ENCODE results near the gene KRT4. TPM values are rescaled to one million over a fixed set of nuclear protein-coding genes. Genes with fewer than 3 reads are reported as not detected.

KRT4 gene
- total and polyA plus RNA-seq, 2 experiments from 2014 or later: 4.2 to 8.7 TPM

DNA sequence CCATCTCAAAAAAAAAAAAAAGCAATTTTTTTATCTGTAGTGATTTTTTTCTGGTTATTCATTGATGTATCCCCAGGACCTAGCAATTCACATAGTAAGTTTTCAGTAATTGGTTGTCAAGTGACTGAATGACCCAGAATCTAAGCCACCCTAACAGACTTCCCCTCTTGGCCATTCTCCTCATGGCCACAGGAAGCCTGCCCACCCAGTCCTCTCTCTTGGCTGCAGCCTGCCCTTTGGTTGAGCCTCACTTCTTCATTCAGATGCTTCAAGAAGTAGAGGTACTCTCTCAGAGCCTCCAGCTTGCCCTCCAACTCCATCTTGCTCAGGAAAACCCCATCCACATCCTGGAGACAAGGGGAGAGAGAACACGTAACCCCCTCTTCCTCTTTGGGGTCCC is 32.0 kb upstream of the KRT4 start:
- DNase-seq (ENCODE audit: low spot score): no peak
- H3K9me3 ChIP-seq (ENCODE audit: low read depth): no peaks in the 10 kb centered on the region
- H3K79me2 ChIP-seq: no peaks in the 10 kb centered on the region
- H3K27ac ChIP-seq: no peak overlapping the region
- H3K36me3 ChIP-seq (replicated peaks; ENCODE audit: insufficient read depth, low read depth): no peaks in the 10 kb centered on the region
- H3K4me3 ChIP-seq: no peak overlapping the region
- H2AFZ ChIP-seq: no peak overlapping the region
- H3K9me2 ChIP-seq (replicated peaks; ENCODE audit: insufficient read depth): no peaks in the 10 kb centered on the region
- no peaks in the 10 kb centered on the region for H3K27me3 ChIP-seq
- H4K20me1 ChIP-seq (ENCODE audit: insufficient read depth, poor library complexity, severe bottlenecking): no peaks in the 10 kb centered on the region
- WGBS (ENCODE audit: low lambda C conversion rate, missing lambda C conversion rate): 94% methylated on average over 1 of the region's 1 CpG
- H3K4me2 ChIP-seq: no peak overlapping the region
- no peak for TF ChIP-seq EZH2 (IDR thresholded peaks at IDR 0.05; ENCODE audit: borderline replicate concordance)
- TF ChIP-seq, protein P1, sequence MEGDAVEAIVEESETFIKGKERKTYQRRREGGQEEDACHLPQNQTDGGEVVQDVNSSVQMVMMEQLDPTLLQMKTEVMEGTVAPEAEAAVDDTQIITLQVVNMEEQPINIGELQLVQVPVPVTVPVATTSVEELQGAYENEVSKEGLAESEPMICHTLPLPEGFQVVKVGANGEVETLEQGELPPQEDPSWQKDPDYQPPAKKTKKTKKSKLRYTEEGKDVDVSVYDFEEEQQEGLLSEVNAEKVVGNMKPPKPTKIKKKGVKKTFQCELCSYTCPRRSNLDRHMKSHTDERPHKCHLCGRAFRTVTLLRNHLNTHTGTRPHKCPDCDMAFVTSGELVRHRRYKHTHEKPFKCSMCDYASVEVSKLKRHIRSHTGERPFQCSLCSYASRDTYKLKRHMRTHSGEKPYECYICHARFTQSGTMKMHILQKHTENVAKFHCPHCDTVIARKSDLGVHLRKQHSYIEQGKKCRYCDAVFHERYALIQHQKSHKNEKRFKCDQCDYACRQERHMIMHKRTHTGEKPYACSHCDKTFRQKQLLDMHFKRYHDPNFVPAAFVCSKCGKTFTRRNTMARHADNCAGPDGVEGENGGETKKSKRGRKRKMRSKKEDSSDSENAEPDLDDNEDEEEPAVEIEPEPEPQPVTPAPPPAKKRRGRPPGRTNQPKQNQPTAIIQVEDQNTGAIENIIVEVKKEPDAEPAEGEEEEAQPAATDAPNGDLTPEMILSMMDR (IDR thresholded peaks at IDR 0.05; ENCODE audit: poor library complexity): no peak
- no peaks in the 10 kb centered on the region for H3K4me1 ChIP-seq (ENCODE audit: insufficient read depth)

DNA sequence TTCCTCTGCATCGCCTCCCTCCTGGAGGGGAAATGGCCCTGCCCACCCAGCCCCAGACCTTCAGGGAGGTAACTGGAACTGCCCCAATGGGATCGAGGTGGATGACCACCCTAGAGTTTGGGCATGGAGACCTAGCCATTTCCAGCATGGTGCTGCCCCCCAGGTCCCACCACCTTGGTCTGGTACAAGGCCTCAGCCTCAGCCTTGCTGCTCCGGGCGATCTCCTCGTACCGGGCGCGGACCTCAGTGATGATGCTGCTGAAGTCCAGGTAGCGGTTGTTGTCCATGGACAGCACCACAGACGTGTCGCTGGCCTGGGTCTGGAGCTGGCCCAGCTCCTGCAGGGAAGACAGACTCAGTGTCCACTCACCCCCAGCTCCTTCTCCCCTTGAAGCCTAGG is 30.5 kb upstream of the KRT4 start:
- no peaks in the 10 kb centered on the region for H3K79me2 ChIP-seq
- no peak overlapping the region for H3K27ac ChIP-seq
- H3K36me3 ChIP-seq (replicated peaks; ENCODE audit: insufficient read depth, low read depth): no peaks in the 10 kb centered on the region
- H3K9me3 ChIP-seq (ENCODE audit: low read depth): no peaks in the 10 kb centered on the region
- 95% methylated on average over 11 of the region's 11 CpGs for WGBS (ENCODE audit: low lambda C conversion rate, missing lambda C conversion rate)
- no peaks in the 10 kb centered on the region for H3K4me1 ChIP-seq (ENCODE audit: insufficient read depth)
- no peak for DNase-seq (ENCODE audit: low spot score)
- peaks cover 8% of the 10 kb centered on the region for H3K27me3 ChIP-seq
- no peak overlapping the region for H3K4me2 ChIP-seq
- no peaks in the 10 kb centered on the region for H3K9me2 ChIP-seq (replicated peaks; ENCODE audit: insufficient read depth)
- H3K4me3 ChIP-seq: no peak overlapping the region
- TF ChIP-seq EZH2phosphoT487 (IDR thresholded peaks at IDR 0.05; ENCODE audit: low read depth, severe bottlenecking, unreplicated experiment) (no peak), EZH2 (IDR thresholded peaks at IDR 0.05; ENCODE audit: borderline replicate concordance) (no peak)
- TF ChIP-seq, protein P1 (IDR thresholded peaks at IDR 0.05; ENCODE audit: poor library complexity): no peak
- no peaks in the 10 kb centered on the region for H4K20me1 ChIP-seq (ENCODE audit: insufficient read depth, poor library complexity, severe bottlenecking)
- H2AFZ ChIP-seq: no peak overlapping the region

DNA sequence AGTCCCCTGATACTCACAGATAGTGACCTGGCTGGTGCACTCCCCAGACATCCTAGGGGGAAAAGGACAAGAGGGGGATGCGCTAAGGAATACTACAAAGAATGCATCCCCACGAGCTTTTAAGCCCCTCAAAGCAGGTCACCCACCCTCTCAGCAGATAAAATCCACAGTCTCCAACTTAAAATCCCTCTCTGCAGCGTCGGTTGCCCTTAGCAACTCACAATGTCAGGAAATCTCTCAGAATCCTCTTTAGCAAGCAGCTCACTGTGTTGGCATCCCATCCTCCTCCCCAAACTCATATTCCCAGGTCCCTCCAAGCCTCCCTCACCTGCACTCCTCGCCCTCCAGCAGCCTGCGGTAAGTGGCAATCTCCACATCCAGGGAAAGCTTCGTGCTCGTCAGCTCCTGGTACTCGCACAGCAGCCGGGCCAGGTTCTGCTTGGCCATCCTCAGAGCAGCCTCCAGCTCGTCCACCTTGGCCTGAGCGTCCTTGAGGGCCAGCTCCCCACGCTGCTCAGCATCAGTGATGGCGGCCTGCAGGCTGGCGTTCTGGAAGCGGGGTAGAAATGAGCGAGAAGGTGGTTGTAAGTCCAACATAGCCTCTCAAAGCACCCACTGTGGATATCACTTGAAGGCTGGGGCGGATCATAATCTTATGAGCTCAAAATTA is 25.7 kb upstream of the KRT4 start:
- Histone ChIP-seq H3K36me3 (replicated peaks; ENCODE audit: insufficient read depth, low read depth) (no peaks in the 10 kb centered on the region), H3K4me1 (ENCODE audit: insufficient read depth) (no peaks in the 10 kb centered on the region), H3K9me3 (ENCODE audit: low read depth) (no peaks in the 10 kb centered on the region), H3K27ac (no peak overlapping the region), H3K79me2 (no peaks in the 10 kb centered on the region), H2AFZ (no peak overlapping the region), H4K20me1 (ENCODE audit: insufficient read depth, poor library complexity, severe bottlenecking) (no peaks in the 10 kb centered on the region), H3K4me2 (no peak overlapping the region), H3K9me2 (replicated peaks; ENCODE audit: insufficient read depth) (no peaks in the 10 kb centered on the region), H3K27me3 (peaks cover 17% of the 10 kb centered on the region), H3K4me3 (no peak overlapping the region)
- TF ChIP-seq EZH2phosphoT487 (IDR thresholded peaks at IDR 0.05; ENCODE audit: low read depth, severe bottlenecking, unreplicated experiment) (no peak), EZH2 (IDR thresholded peaks at IDR 0.05; ENCODE audit: borderline replicate concordance) (no peak)
- TF ChIP-seq, protein P1 (IDR thresholded peaks at IDR 0.05; ENCODE audit: poor library complexity): no peak
- WGBS (ENCODE audit: low lambda C conversion rate, missing lambda C conversion rate): 85% methylated on average over 18 of the region's 18 CpGs
- DNase-seq (ENCODE audit: low spot score): no peak
